ENCODE results near the gene GUCY1B1.

The GUCY1B1 gene

DNA sequence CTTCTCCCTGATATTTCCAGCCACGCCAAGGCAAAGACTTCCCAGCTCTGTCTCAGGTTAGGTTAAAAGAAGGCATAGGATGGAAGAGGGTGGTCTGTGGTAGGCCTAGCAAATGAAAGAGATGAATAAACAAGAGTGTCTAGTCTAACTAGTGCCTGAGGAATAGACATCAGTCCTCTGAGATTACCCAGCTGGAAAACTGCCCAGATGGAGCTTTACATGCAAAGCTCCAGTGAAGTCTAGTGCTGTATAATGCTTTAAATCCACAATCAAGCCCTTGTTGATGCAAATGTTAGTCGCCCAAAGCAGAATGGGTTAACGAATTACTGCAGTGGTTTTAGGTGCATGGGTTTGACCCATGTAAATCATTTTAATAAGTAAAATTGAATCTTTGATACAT is 24.8 kb upstream of the GUCY1B1 start:
- no peak overlapping the region for H3K23ac ChIP-seq (ENCODE audit: low read length in 2 of 2)
- no peak overlapping the region for H3K4ac ChIP-seq (ENCODE audit: low read depth in 1 of 2, low read length in 2 of 2)
- no peaks in the 10 kb centered on the region for H3K27me3 ChIP-seq (ENCODE audit: control insufficient read depth in 1 of 2, insufficient read depth in 1 of 2, low read length in 2 of 2)
- 96% methylated on average over 3 of the region's 3 CpGs for WGBS
- no peaks in the 10 kb centered on the region for H3K9me3 ChIP-seq (ENCODE audit: control insufficient read depth, low read length)
- H3K18ac ChIP-seq (ENCODE audit: low read depth in 1 of 2, low read length in 2 of 2) = no peak overlapping the region
- H2AK5ac ChIP-seq (ENCODE audit: low read length, severe bottlenecking) = no peak overlapping the region
- peak; percentile 22 for DNase-seq
- no peak overlapping the region for H3K4me2 ChIP-seq (ENCODE audit: low read length, poor library complexity, severe bottlenecking)
- no peak overlapping the region for H3K4me3 ChIP-seq (ENCODE audit: insufficient read depth in 1 of 2, low read depth in 1 of 2, low read length in 2 of 2)
- no peak overlapping the region for H2BK15ac ChIP-seq (ENCODE audit: low read depth, poor library complexity, severe bottlenecking)
- H4K8ac ChIP-seq (ENCODE audit: low read length) = no peak overlapping the region
- no peaks in the 10 kb centered on the region for H3K79me1 ChIP-seq (replicated peaks; ENCODE audit: low read length, poor library complexity, severe bottlenecking)
- H2BK12ac ChIP-seq (ENCODE audit: low read length in 2 of 2) = no peak overlapping the region
- no peak overlapping the region for H3K14ac ChIP-seq (ENCODE audit: low read length in 2 of 2)
- no peaks in the 10 kb centered on the region for H3K4me1 ChIP-seq (ENCODE audit: control insufficient read depth, insufficient read depth, low read depth, low read length)
- H2BK5ac ChIP-seq (ENCODE audit: low read depth, low read length, poor library complexity, severe bottlenecking) = no peak overlapping the region
- H4K91ac ChIP-seq (ENCODE audit: low read length) = no peak overlapping the region
- H2BK120ac ChIP-seq (ENCODE audit: low read depth, low read length) = no peak overlapping the region
- H2AFZ ChIP-seq (ENCODE audit: low read depth, low read length) = no peak overlapping the region
- H3K27ac ChIP-seq (ENCODE audit: low read length, poor library complexity, severe bottlenecking) = no peak overlapping the region
- H3K9ac ChIP-seq (ENCODE audit: low read length) = no peak overlapping the region
- no peaks in the 10 kb centered on the region for H3K36me3 ChIP-seq (ENCODE audit: control insufficient read depth in 1 of 2, insufficient read depth in 2 of 2, low read depth in 1 of 2, low read length in 2 of 2)

DNA sequence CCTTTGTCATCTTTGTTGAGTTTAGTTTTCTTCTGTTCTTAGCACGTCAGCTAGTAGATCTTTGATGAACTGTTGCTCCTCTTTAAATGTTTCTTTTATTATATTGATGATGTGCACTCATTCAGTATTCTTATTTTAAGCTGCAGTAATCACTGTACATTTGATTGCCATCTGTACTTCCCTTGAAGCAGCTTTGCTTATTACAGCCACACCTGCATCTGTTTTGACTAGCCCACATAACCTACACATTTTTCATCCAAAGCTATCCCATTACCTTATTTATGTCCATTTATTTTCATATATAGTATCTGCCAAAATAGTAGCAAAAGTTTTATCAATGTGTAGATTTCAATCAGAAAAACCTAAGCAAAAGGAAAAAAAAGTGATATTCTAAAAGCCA is 23.9 kb upstream of the GUCY1B1 start:
- H3K14ac ChIP-seq (ENCODE audit: low read length in 2 of 2) = no peak overlapping the region
- no peak overlapping the region for H3K4me2 ChIP-seq (ENCODE audit: low read length, poor library complexity, severe bottlenecking)
- no peak overlapping the region for H2BK15ac ChIP-seq (ENCODE audit: low read depth, poor library complexity, severe bottlenecking)
- H3K27me3 ChIP-seq (ENCODE audit: control insufficient read depth in 1 of 2, insufficient read depth in 1 of 2, low read length in 2 of 2) = no peaks in the 10 kb centered on the region
- H3K79me1 ChIP-seq (replicated peaks; ENCODE audit: low read length, poor library complexity, severe bottlenecking) = no peaks in the 10 kb centered on the region
- no peak overlapping the region for H2AFZ ChIP-seq (ENCODE audit: low read depth, low read length)
- no peaks in the 10 kb centered on the region for H3K4me1 ChIP-seq (ENCODE audit: control insufficient read depth, insufficient read depth, low read depth, low read length)
- H4K8ac ChIP-seq (ENCODE audit: low read length) = no peak overlapping the region
- H2AK5ac ChIP-seq (ENCODE audit: low read length, severe bottlenecking) = no peak overlapping the region
- no peak overlapping the region for H4K91ac ChIP-seq (ENCODE audit: low read length)
- no peak overlapping the region for H3K27ac ChIP-seq (ENCODE audit: low read length, poor library complexity, severe bottlenecking)
- no peak overlapping the region for H3K9ac ChIP-seq (ENCODE audit: low read length)
- H3K4ac ChIP-seq (ENCODE audit: low read depth in 1 of 2, low read length in 2 of 2) = no peak overlapping the region
- no CpG with 5 or more reads among the region's 1 CpG for WGBS
- no peak for DNase-seq
- no peaks in the 10 kb centered on the region for H3K36me3 ChIP-seq (ENCODE audit: control insufficient read depth in 1 of 2, insufficient read depth in 2 of 2, low read depth in 1 of 2, low read length in 2 of 2)
- H2BK5ac ChIP-seq (ENCODE audit: low read depth, low read length, poor library complexity, severe bottlenecking) = no peak overlapping the region
- H3K18ac ChIP-seq (ENCODE audit: low read depth in 1 of 2, low read length in 2 of 2) = no peak overlapping the region
- no peak overlapping the region for H2BK120ac ChIP-seq (ENCODE audit: low read depth, low read length)
- H3K9me3 ChIP-seq (ENCODE audit: control insufficient read depth, low read length) = no peaks in the 10 kb centered on the region
- no peak overlapping the region for H3K4me3 ChIP-seq (ENCODE audit: insufficient read depth in 1 of 2, low read depth in 1 of 2, low read length in 2 of 2)
- H3K23ac ChIP-seq (ENCODE audit: low read length in 2 of 2) = no peak overlapping the region
- H2BK12ac ChIP-seq (ENCODE audit: low read length in 2 of 2) = no peak overlapping the region

DNA sequence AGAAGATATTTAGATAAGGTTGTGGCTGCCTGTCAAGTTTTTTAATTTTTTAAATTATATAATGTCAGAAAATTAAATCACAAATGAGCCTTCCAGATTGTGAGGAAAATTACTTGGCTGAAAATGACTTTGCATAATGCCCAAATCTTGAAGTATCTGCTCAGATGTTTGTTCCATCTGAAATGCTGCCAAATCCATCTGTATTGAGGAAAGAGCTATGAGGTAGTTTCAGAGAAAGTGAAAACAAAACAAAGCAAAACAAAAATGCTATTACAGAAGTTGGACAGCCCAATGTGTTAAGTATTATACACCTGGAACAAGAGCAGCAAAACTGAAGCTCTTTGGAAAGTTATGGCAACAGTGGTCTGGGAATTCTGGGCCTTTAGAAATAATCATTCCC is 23.3 kb upstream of the GUCY1B1 start:
- H2BK120ac ChIP-seq (ENCODE audit: low read depth, low read length) = no peak overlapping the region
- no peak overlapping the region for H4K91ac ChIP-seq (ENCODE audit: low read length)
- no peak overlapping the region for H3K14ac ChIP-seq (ENCODE audit: low read length in 2 of 2)
- no peak for DNase-seq
- H3K9me3 ChIP-seq (ENCODE audit: control insufficient read depth, low read length) = no peaks in the 10 kb centered on the region
- H2AK5ac ChIP-seq (ENCODE audit: low read length, severe bottlenecking) = no peak overlapping the region
- peak overlapping the region in 1 of 2 experiments; percentile 27 for H3K4me3 ChIP-seq (ENCODE audit: insufficient read depth in 1 of 2, low read depth in 1 of 2, low read length in 2 of 2)
- no peak overlapping the region for H3K18ac ChIP-seq (ENCODE audit: low read depth in 1 of 2, low read length in 2 of 2)
- no peaks in the 10 kb centered on the region for H3K4me1 ChIP-seq (ENCODE audit: control insufficient read depth, insufficient read depth, low read depth, low read length)
- no peak overlapping the region for H2BK15ac ChIP-seq (ENCODE audit: low read depth, poor library complexity, severe bottlenecking)
- no peaks in the 10 kb centered on the region for H3K79me1 ChIP-seq (replicated peaks; ENCODE audit: low read length, poor library complexity, severe bottlenecking)
- no peak overlapping the region for H3K4ac ChIP-seq (ENCODE audit: low read depth in 1 of 2, low read length in 2 of 2)
- H2BK5ac ChIP-seq (ENCODE audit: low read depth, low read length, poor library complexity, severe bottlenecking) = no peak overlapping the region
- no peak overlapping the region for H2BK12ac ChIP-seq (ENCODE audit: low read length in 2 of 2)
- no peak overlapping the region for H3K23ac ChIP-seq (ENCODE audit: low read length in 2 of 2)
- H3K9ac ChIP-seq (ENCODE audit: low read length) = peak overlapping the region; percentile 27
- no peak overlapping the region for H3K4me2 ChIP-seq (ENCODE audit: low read length, poor library complexity, severe bottlenecking)
- no peak overlapping the region for H4K8ac ChIP-seq (ENCODE audit: low read length)
- no peak overlapping the region for H3K27ac ChIP-seq (ENCODE audit: low read length, poor library complexity, severe bottlenecking)
- no peaks in the 10 kb centered on the region for H3K27me3 ChIP-seq (ENCODE audit: control insufficient read depth in 1 of 2, insufficient read depth in 1 of 2, low read length in 2 of 2)
- no peak overlapping the region for H2AFZ ChIP-seq (ENCODE audit: low read depth, low read length)
- H3K36me3 ChIP-seq (ENCODE audit: control insufficient read depth in 1 of 2, insufficient read depth in 2 of 2, low read depth in 1 of 2, low read length in 2 of 2) = no peaks in the 10 kb centered on the region

DNA sequence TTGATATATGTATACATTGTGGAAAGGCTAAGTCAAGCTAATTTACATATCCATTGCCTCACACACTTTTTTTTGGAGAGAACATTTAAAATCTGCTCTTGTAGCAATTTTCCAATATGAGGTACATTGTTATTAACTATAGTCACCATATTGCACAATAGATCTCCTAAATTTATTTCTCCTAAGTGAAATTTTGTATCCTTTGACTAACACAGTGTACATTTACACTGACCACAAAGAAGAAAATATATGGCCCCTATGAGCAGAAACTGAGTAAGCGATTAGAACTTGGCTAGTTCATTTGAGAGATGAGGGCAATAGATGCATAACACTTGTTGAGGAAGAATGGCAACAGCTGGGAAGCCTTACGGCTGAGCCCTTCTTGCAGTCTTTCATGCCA is 20.3 kb upstream of the GUCY1B1 start:
- Histone ChIP-seq H3K14ac (ENCODE audit: low read length in 2 of 2) (no peak overlapping the region), H2AFZ (ENCODE audit: low read depth, low read length) (no peak overlapping the region), H3K4me2 (ENCODE audit: low read length, poor library complexity, severe bottlenecking) (no peak overlapping the region), H2BK120ac (ENCODE audit: low read depth, low read length) (no peak overlapping the region), H3K27me3 (ENCODE audit: control insufficient read depth in 1 of 2, insufficient read depth in 1 of 2, low read length in 2 of 2) (no peaks in the 10 kb centered on the region), H3K23ac (ENCODE audit: low read length in 2 of 2) (no peak overlapping the region), H4K91ac (ENCODE audit: low read length) (no peak overlapping the region), H3K9me3 (ENCODE audit: control insufficient read depth, low read length) (no peaks in the 10 kb centered on the region), H3K27ac (ENCODE audit: low read length, poor library complexity, severe bottlenecking) (no peak overlapping the region), H2BK5ac (ENCODE audit: low read depth, low read length, poor library complexity, severe bottlenecking) (no peak overlapping the region), H3K4me1 (ENCODE audit: control insufficient read depth, insufficient read depth, low read depth, low read length) (no peaks in the 10 kb centered on the region), H2BK12ac (ENCODE audit: low read length in 2 of 2) (no peak overlapping the region), H4K8ac (ENCODE audit: low read length) (no peak overlapping the region), H3K4me3 (ENCODE audit: insufficient read depth in 1 of 2, low read depth in 1 of 2, low read length in 2 of 2) (no peak overlapping the region), H3K79me1 (replicated peaks; ENCODE audit: low read length, poor library complexity, severe bottlenecking) (no peaks in the 10 kb centered on the region), H3K4ac (ENCODE audit: low read depth in 1 of 2, low read length in 2 of 2) (no peak overlapping the region), H3K18ac (ENCODE audit: low read depth in 1 of 2, low read length in 2 of 2) (no peak overlapping the region), H2AK5ac (ENCODE audit: low read length, severe bottlenecking) (no peak overlapping the region), H2BK15ac (ENCODE audit: low read depth, poor library complexity, severe bottlenecking) (no peak overlapping the region), H3K36me3 (ENCODE audit: control insufficient read depth in 1 of 2, insufficient read depth in 2 of 2, low read depth in 1 of 2, low read length in 2 of 2) (no peaks in the 10 kb centered on the region), H3K9ac (ENCODE audit: low read length) (no peak overlapping the region)
- 82% methylated on average over 2 of the region's 2 CpGs for WGBS
- DNase-seq = peak; percentile 40
